PC-9 (cell line): Measurements from ENCODE around the gene YY1. TPM values are rescaled to one million over a fixed set of nuclear protein-coding genes. Genes with fewer than 3 reads are reported as not detected.
A peak's percentile ranks its signal among the peaks of the same experiment; 100 is the strongest.

ENCODE experiments used
- BruUV-seq: library from RNA; stranded (reverse); fragments of 400-500 nt; replicated peaks from 2 replicates; lab custom pipeline; 2021; lab: Mats Ljungman, UMichigan
- CTCF ChIA-PET: fragments of 300-600 bp; sonication (Branson Sonifier 250); formaldehyde crosslinking; loops from one replicate; lab custom pipeline; 2022; ENCODE audit warnings: antibody characterized with exemption; lab: Charles Lee
- POLR2A ChIA-PET: fragments of 300-600 bp; sonication (Branson Sonifier 250); formaldehyde crosslinking; loops from one replicate; lab custom pipeline; 2022; ENCODE audit warnings: antibody characterized with exemption; ENCODE audit not compliant: unreplicated experiment; lab: Charles Lee
- DNase-seq, 2 experiments: peaks; one replicate each; pipeline versions ENCODE4 v3.0.0 to v3.0.0-alpha.2; 2015 to 2022; ENCODE audit warnings: mixed read lengths in 1 of 2
- H2AFZ ChIP-seq: fragments of 200-600 bp; sonication (generic); 2 replicates; pipeline ENCODE4 v1.8.1; 2017; ENCODE audit warnings: antibody characterized with exemption
- H3F3A ChIP-seq: fragments of 200-600 bp; sonication (generic); 2 replicates; pipeline ENCODE4 v1.8.1; 2017; ENCODE audit warnings: antibody characterized with exemption, mild to moderate bottlenecking, low read depth; ENCODE audit not compliant: insufficient read depth
- H3K27ac ChIP-seq: fragments of 200-600 bp; sonication (generic); 2 replicates; pipeline ENCODE4 v1.6.1; 2016; ENCODE audit warnings: mixed run types
- H3K27me3 ChIP-seq: fragments of 200-600 bp; sonication (generic); 2 replicates; pipeline ENCODE4 v1.6.1; 2016; ENCODE audit warnings: low read depth, mixed run types; ENCODE audit not compliant: insufficient read depth
- H3K36me3 ChIP-seq: fragments of 200-600 bp; sonication (generic); 2 replicates; pipeline ENCODE4 v1.6.1; 2016; ENCODE audit warnings: low read depth, mixed run types
- H3K4me1 ChIP-seq: fragments of 200-600 bp; sonication (generic); replicated peaks from 2 replicates; pipeline ENCODE4 v1.6.1; 2016; ENCODE audit warnings: mixed run types; ENCODE audit not compliant: insufficient read depth
- H3K4me2 ChIP-seq: fragments of 200-600 bp; sonication (generic); 2 replicates; pipeline ENCODE4 v1.6.1; 2017; ENCODE audit warnings: mixed run types
- H3K4me3 ChIP-seq: fragments of 200-600 bp; sonication (generic); 2 replicates; pipeline ENCODE4 v1.6.1; 2016; ENCODE audit warnings: mixed run types
- H3K79me2 ChIP-seq: fragments of 200-600 bp; sonication (generic); 2 replicates; pipeline ENCODE4 v1.6.1; 2017; ENCODE audit warnings: low read depth, mixed run types
- H3K9me2 ChIP-seq: fragments of 200-600 bp; sonication (generic); 2 replicates; pipeline ENCODE4 v1.8.1; 2017; ENCODE audit warnings: mild to moderate bottlenecking; ENCODE audit not compliant: insufficient read depth
- H3K9me3 ChIP-seq: fragments of 200-600 bp; sonication (generic); 2 replicates; pipeline ENCODE4 v1.8.1; 2016; ENCODE audit warnings: low read depth; ENCODE audit not compliant: insufficient read depth
- H4K20me1 ChIP-seq: fragments of 200-600 bp; sonication (generic); 2 replicates; pipeline ENCODE4 v1.8.1; 2017; ENCODE audit not compliant: insufficient read depth
- EZH2 ChIP-seq: fragments of 200-600 bp; sonication (generic); IDR thresholded peaks from 2 replicates; pipeline ENCODE4 v1.8.0; 2017; ENCODE audit warnings: antibody characterized with exemption, low read depth
- intact Hi-C: fragments of 100-400 bp; cut with micrococcal nuclease; formaldehyde crosslinking; loops from one replicate; pipeline ENCODE4 v1.10.0; 2022; ENCODE audit not compliant: unreplicated experiment
- total RNA-seq: library from RNA; stranded (reverse); gene quantifications from 2 replicates; pipeline ENCODE4 v1.2.3, GENCODE V29; 2021
- TF ChIP-seq, protein P1 (sequence below): fragments of 200-600 bp; sonication (generic); conservative IDR thresholded peaks from 2 replicates; pipeline ENCODE4 v1.6.1; 2017; ENCODE audit warnings: mixed run types, antibody characterized with exemption, mild to moderate bottlenecking, moderate library complexity

YY1 gene
- total RNA-seq, 1 experiment from 2014 or later, result 32.3 TPM

DNA sequence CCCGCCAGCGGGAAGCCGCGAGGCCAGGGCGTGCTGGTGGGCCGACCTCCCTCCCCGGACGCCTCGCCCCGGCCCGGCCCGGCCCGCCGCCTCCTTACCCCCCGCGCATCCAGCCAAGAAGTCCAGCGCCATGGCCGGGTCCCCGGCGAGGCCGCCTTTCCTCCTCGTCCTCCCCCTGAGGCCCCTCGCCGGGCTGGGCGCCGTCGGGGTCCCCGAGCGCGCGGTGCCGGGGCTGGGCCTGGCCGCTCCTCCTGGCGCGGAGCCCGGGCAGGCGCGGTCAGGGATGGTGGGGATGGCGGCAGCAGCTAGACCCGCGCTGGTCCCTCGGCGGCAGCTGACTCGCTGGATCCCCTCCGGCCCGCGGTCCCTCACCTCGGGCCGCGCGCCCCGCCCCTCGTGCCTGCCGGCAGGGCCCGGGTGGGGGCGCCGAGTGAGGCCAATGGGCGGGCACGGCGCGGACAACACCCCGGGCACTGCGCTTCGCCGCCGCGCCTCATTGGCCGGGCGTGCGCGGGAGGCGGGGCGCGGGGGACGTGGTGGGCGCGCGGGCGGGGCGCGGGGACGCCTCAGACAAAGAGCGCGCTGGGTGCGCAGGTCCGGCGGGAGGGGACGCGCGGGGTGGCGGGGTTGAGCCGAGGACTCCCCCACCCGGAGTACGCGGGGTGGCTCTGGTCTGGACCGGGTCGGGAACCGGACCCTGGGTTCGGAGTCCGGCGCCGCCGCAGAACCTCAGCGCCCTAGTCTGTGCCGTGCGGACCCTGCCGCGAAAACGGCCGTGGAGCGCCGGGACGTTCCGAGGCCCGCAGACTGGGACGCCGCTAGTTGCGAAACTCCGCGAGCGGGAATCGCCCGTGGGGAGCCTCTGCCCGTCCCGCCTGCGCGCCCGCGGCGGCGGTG is 67.4 kb downstream of the YY1 start, which contains the start of gene SLC25A29:
Gene SLC25A29, minus strand, starts transcription at position 344 of the 897 bp plus-strand sequence. Its CDS starts 212 bp downstream, at position 132.
- Histone ChIP-seq H3K9me2 (no peaks in the 10 kb centered on the region), H4K20me1 (no peaks in the 10 kb centered on the region), H3K36me3 (no peaks in the 10 kb centered on the region), H3K79me2 (no peaks in the 10 kb centered on the region), H3F3A (peaks cover 11% of the 10 kb centered on the region; the same call in 1 of the 2 replicates), H3K4me3 (peak within 1 kb of the TSS; percentile 52; the same call in 1 of the 2 replicates), H3K9me3 (no peaks in the 10 kb centered on the region), H3K27me3 (no peaks in the 10 kb centered on the region), H3K27ac (no peak within 1 kb of the TSS), H3K4me1 (peaks cover 5% of the 10 kb centered on the region; the same call in 1 of the 2 replicates), H3K4me2 (peak within 1 kb of the TSS; percentile 68), H2AFZ (no peak within 1 kb of the TSS)
- TF ChIP-seq, protein P1, sequence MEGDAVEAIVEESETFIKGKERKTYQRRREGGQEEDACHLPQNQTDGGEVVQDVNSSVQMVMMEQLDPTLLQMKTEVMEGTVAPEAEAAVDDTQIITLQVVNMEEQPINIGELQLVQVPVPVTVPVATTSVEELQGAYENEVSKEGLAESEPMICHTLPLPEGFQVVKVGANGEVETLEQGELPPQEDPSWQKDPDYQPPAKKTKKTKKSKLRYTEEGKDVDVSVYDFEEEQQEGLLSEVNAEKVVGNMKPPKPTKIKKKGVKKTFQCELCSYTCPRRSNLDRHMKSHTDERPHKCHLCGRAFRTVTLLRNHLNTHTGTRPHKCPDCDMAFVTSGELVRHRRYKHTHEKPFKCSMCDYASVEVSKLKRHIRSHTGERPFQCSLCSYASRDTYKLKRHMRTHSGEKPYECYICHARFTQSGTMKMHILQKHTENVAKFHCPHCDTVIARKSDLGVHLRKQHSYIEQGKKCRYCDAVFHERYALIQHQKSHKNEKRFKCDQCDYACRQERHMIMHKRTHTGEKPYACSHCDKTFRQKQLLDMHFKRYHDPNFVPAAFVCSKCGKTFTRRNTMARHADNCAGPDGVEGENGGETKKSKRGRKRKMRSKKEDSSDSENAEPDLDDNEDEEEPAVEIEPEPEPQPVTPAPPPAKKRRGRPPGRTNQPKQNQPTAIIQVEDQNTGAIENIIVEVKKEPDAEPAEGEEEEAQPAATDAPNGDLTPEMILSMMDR, result no peak
- TF ChIP-seq EZH2, result no peak
- CTCF ChIA-PET, result no interaction called here
- POLR2A ChIA-PET, result no interaction called here
- BruUV-seq, result no TSS peak
- intact Hi-C loops, result loop anchor here (5.0 kb wide), 1 partner anchor 71 kb away; the partner anchor contains the start of gene WDR25
- peak in 1 of 2 experiments; percentile 52 for DNase-seq

DNA sequence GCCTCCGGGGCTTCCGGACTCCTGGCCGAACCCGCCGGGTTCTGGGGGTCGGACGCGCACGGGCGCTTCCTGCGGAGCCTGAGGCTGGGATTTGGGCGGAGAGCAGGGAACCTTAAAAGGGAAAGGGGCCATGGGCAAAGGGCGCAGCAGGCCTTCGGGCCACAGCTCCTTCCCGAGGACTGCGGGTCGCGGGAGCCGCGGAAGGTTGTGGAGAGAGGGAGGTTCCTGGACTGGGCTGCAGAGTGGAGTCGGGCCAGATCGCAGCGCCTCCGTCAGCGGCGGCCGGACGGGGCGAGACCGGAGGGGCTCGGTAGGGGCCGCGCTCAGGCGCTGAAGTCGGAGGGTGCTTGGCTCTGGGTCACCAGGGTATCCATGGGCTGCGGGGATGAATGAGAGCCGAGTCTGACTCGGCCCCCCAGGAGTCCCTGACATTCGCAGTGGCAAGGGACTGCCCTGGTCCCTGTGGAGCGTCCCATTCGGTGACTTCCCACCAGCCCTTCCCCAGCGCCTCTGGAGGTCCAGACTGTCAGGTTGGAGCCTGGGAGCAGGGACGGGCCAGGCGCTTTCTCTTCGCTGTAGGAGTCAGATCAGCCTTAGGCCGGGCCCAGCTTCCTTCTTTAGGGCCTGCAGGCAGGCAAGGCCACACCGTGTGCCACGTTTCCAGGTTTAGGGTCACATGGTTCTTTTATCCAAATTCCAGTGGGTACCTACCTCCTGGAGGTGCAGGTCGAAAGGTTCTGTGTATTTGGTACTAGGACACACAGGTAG is 68.2 kb downstream of the YY1 start:
- intact Hi-C loops, result loop anchor here (5.0 kb wide), 1 partner anchor 70 kb away; the partner anchor contains the start of gene WDR25

More for the DNA sequence above, 68.2 kb downstream of the YY1 start:
- TF ChIP-seq EZH2, result no peak
- TF ChIP-seq, protein P1, result no peak
- H2AFZ ChIP-seq, result no peak overlapping the region
- H3K9me3 ChIP-seq, result no peaks in the 10 kb centered on the region
- no peak for DNase-seq
- H3K27ac ChIP-seq, result no peak overlapping the region
- H4K20me1 ChIP-seq, result no peaks in the 10 kb centered on the region
- peak overlapping the region; percentile 52; the same call in 1 of the 2 replicates for H3K4me3 ChIP-seq
- H3K9me2 ChIP-seq, result no peaks in the 10 kb centered on the region
- H3F3A ChIP-seq, result peaks cover 8% of the 10 kb centered on the region; the same call in 1 of the 2 replicates
- ChIA-PET CTCF (no interaction called here), POLR2A (no interaction called here)
- no peaks in the 10 kb centered on the region for H3K27me3 ChIP-seq
- no TSS peak for BruUV-seq
- peaks cover 5% of the 10 kb centered on the region; the same call in 1 of the 2 replicates for H3K4me1 ChIP-seq
- peak overlapping the region; percentile 68 for H3K4me2 ChIP-seq
- no peaks in the 10 kb centered on the region for H3K36me3 ChIP-seq
- no peaks in the 10 kb centered on the region for H3K79me2 ChIP-seq
